ENCODE measurements around the gene GPR108.

The GPR108 gene

GRCh38 chr19:6687114-6687513 is 50.3 kb downstream of the GPR108 start:
- WGBS (ENCODE audit: insufficient coverage): 92% methylated on average over 4 of the region's 5 CpGs
- ChIA-PET CTCF (interaction anchor here (0.8 kb wide), 1 partner anchor 9 kb away, joined by 4 read pairs; no protein-coding TSS in a partner anchor), POLR2A (no interaction called here)
- DNase-seq: no peak
- Histone ChIP-seq H3K4me1 (ENCODE audit: control extremely low read depth in 1 of 4, control insufficient read depth in 4 of 4, insufficient read depth in 4 of 4, low read length in 3 of 4) (no peaks in the 10 kb centered on the region), H3K27ac (ENCODE audit: insufficient read depth in 1 of 2, low read depth in 1 of 2, low read length in 2 of 2, poor library complexity in 1 of 2, severe bottlenecking in 2 of 2) (no peak overlapping the region), H3K36me3 (ENCODE audit: control insufficient read depth in 4 of 4, insufficient read depth in 4 of 4, low read length in 3 of 4) (no peaks in the 10 kb centered on the region), H3K27me3 (replicated peaks in 2 of 5; ENCODE audit: control insufficient read depth in 4 of 5, insufficient read depth in 5 of 5, low read length in 4 of 5) (peaks cover 0 to 3% (median 0%) of the 10 kb centered on the region in 5 experiments), H3K9me3 (ENCODE audit: control extremely low read depth in 1 of 5, control insufficient read depth in 4 of 5, insufficient read depth in 2 of 5, low read depth in 1 of 5, low read length in 4 of 5) (peaks cover 0 to 6% (median 0%) of the 10 kb centered on the region in 5 experiments), H3K4me3 (ENCODE audit: control insufficient read depth in 1 of 7, extremely low read depth in 1 of 7, insufficient read depth in 4 of 7, low read depth in 2 of 7, low read length in 6 of 7) (no peak overlapping the region)

- H3K36me3 ChIP-seq (ENCODE audit: control insufficient read depth in 4 of 4, insufficient read depth in 4 of 4, low read length in 3 of 4): no peaks in the 10 kb centered on the region
- POLR2A ChIA-PET: no interaction called here
- 98% methylated on average over 3 of the region's 4 CpGs for WGBS (ENCODE audit: insufficient coverage)
- H3K27me3 ChIP-seq (replicated peaks in 2 of 5; ENCODE audit: control insufficient read depth in 4 of 5, insufficient read depth in 5 of 5, low read length in 4 of 5): peaks cover 0 to 4% (median 0%) of the 10 kb centered on the region in 5 experiments
- no peaks in the 10 kb centered on the region for H3K4me1 ChIP-seq (ENCODE audit: control extremely low read depth in 1 of 4, control insufficient read depth in 4 of 4, insufficient read depth in 4 of 4, low read length in 3 of 4)
- no peak overlapping the region for H3K4me3 ChIP-seq (ENCODE audit: control insufficient read depth in 1 of 7, extremely low read depth in 1 of 7, insufficient read depth in 4 of 7, low read depth in 2 of 7, low read length in 6 of 7)
- DNase-seq: no peak
- peaks cover 0 to 7% (median 0%) of the 10 kb centered on the region in 5 experiments for H3K9me3 ChIP-seq (ENCODE audit: control extremely low read depth in 1 of 5, control insufficient read depth in 4 of 5, insufficient read depth in 2 of 5, low read depth in 1 of 5, low read length in 4 of 5)
- CTCF ChIA-PET: interaction anchor here (0.8 to 1.0 kb wide), 2 partner anchors 8 to 9 kb away, joined by 3 to 4 read pairs; no protein-coding TSS in a partner anchor
- H3K27ac ChIP-seq (ENCODE audit: insufficient read depth in 1 of 2, low read depth in 1 of 2, low read length in 2 of 2, poor library complexity in 1 of 2, severe bottlenecking in 2 of 2): no peak overlapping the region
Observed at GRCh38 chr19:6686628-6686975, 50.8 kb downstream of the GPR108 start.

- CTCF ChIA-PET: interaction anchor here (1.0 kb wide), 1 partner anchor 9 kb away, joined by 3 read pairs; no protein-coding TSS in a partner anchor
Observed at GRCh38 chr19:6685962-6686627, 51.3 kb downstream of the GPR108 start.

GRCh38 chr19:6685482-6685881 is 51.9 kb downstream of the GPR108 start:
- H3K4me1 ChIP-seq (ENCODE audit: control extremely low read depth in 1 of 4, control insufficient read depth in 4 of 4, insufficient read depth in 4 of 4, low read length in 3 of 4): peaks cover 0 to under 1% (median 0%) of the 10 kb centered on the region in 4 experiments
- ChIA-PET CTCF (interaction anchor here (1.0 kb wide), 1 partner anchor 10 kb away, joined by 3 read pairs; no protein-coding TSS in a partner anchor), POLR2A (no interaction called here)
- no peak overlapping the region for H3K27ac ChIP-seq (ENCODE audit: insufficient read depth in 1 of 2, low read depth in 1 of 2, low read length in 2 of 2, poor library complexity in 1 of 2, severe bottlenecking in 2 of 2)
- peaks cover 0 to 4% (median 0%) of the 10 kb centered on the region in 5 experiments for H3K27me3 ChIP-seq (replicated peaks in 2 of 5; ENCODE audit: control insufficient read depth in 4 of 5, insufficient read depth in 5 of 5, low read length in 4 of 5)
- WGBS (ENCODE audit: insufficient coverage): 96% methylated on average over 4 of the region's 4 CpGs
- DNase-seq: no peak
- H3K36me3 ChIP-seq (ENCODE audit: control insufficient read depth in 4 of 4, insufficient read depth in 4 of 4, low read length in 3 of 4): no peaks in the 10 kb centered on the region
- no peak overlapping the region for H3K4me3 ChIP-seq (ENCODE audit: control insufficient read depth in 1 of 7, extremely low read depth in 1 of 7, insufficient read depth in 4 of 7, low read depth in 2 of 7, low read length in 6 of 7)
- peaks cover 0 to 9% (median 0%) of the 10 kb centered on the region in 5 experiments for H3K9me3 ChIP-seq (ENCODE audit: control extremely low read depth in 1 of 5, control insufficient read depth in 4 of 5, insufficient read depth in 2 of 5, low read depth in 1 of 5, low read length in 4 of 5)

More at GRCh38 chr19:6685962-6686627, 51.3 kb downstream of the GPR108 start:
- Histone ChIP-seq H3K36me3 (ENCODE audit: control insufficient read depth in 4 of 4, insufficient read depth in 4 of 4, low read length in 3 of 4) (no peaks in the 10 kb centered on the region), H3K27ac (ENCODE audit: insufficient read depth in 1 of 2, low read depth in 1 of 2, low read length in 2 of 2, poor library complexity in 1 of 2, severe bottlenecking in 2 of 2) (no peak overlapping the region), H3K4me3 (ENCODE audit: control insufficient read depth in 1 of 7, extremely low read depth in 1 of 7, insufficient read depth in 4 of 7, low read depth in 2 of 7, low read length in 6 of 7) (no peak overlapping the region), H3K4me1 (ENCODE audit: control extremely low read depth in 1 of 4, control insufficient read depth in 4 of 4, insufficient read depth in 4 of 4, low read length in 3 of 4) (no peaks in the 10 kb centered on the region), H3K9me3 (ENCODE audit: control extremely low read depth in 1 of 5, control insufficient read depth in 4 of 5, insufficient read depth in 2 of 5, low read depth in 1 of 5, low read length in 4 of 5) (peaks cover 0 to 7% (median 0%) of the 10 kb centered on the region in 5 experiments), H3K27me3 (replicated peaks in 2 of 5; ENCODE audit: control insufficient read depth in 4 of 5, insufficient read depth in 5 of 5, low read length in 4 of 5) (peaks cover 0 to 4% (median 0%) of the 10 kb centered on the region in 5 experiments)
- 98% methylated on average over 15 of the region's 15 CpGs for WGBS (ENCODE audit: insufficient coverage)
- POLR2A ChIA-PET: no interaction called here
- no peak for DNase-seq

- H3K36me3 ChIP-seq (ENCODE audit: control insufficient read depth in 4 of 4, insufficient read depth in 4 of 4, low read length in 3 of 4): no peaks in the 10 kb centered on the region
- DNase-seq: no peak
- H3K4me1 ChIP-seq (ENCODE audit: control extremely low read depth in 1 of 4, control insufficient read depth in 4 of 4, insufficient read depth in 4 of 4, low read length in 3 of 4): peaks cover 0 to 7% (median 0%) of the 10 kb centered on the region in 4 experiments
- peaks cover 0 to 10% (median 0%) of the 10 kb centered on the region in 5 experiments for H3K9me3 ChIP-seq (ENCODE audit: control extremely low read depth in 1 of 5, control insufficient read depth in 4 of 5, insufficient read depth in 2 of 5, low read depth in 1 of 5, low read length in 4 of 5)
- no peak overlapping the region for H3K27ac ChIP-seq (ENCODE audit: insufficient read depth in 1 of 2, low read depth in 1 of 2, low read length in 2 of 2, poor library complexity in 1 of 2, severe bottlenecking in 2 of 2)
- ChIA-PET POLR2A (no interaction called here), CTCF (no interaction called here)
- H3K27me3 ChIP-seq (replicated peaks in 2 of 5; ENCODE audit: control insufficient read depth in 4 of 5, insufficient read depth in 5 of 5, low read length in 4 of 5): peaks cover 0 to 4% (median 0%) of the 10 kb centered on the region in 5 experiments
- no peak overlapping the region for H3K4me3 ChIP-seq (ENCODE audit: control insufficient read depth in 1 of 7, extremely low read depth in 1 of 7, insufficient read depth in 4 of 7, low read depth in 2 of 7, low read length in 6 of 7)
- WGBS (ENCODE audit: insufficient coverage): 95% methylated on average over 3 of the region's 4 CpGs
Observed at GRCh38 chr19:6683971-6684370, 53.4 kb downstream of the GPR108 start.

GRCh38 chr19:6682607-6683128 is 54.7 kb downstream of the GPR108 start:
- POLR2A ChIA-PET: no interaction called here
- Histone ChIP-seq H3K4me3 (ENCODE audit: control insufficient read depth in 1 of 7, extremely low read depth in 1 of 7, insufficient read depth in 4 of 7, low read depth in 2 of 7, low read length in 6 of 7) (no peak overlapping the region), H3K27me3 (replicated peaks in 2 of 5; ENCODE audit: control insufficient read depth in 4 of 5, insufficient read depth in 5 of 5, low read length in 4 of 5) (peaks cover 0 to 4% (median 0%) of the 10 kb centered on the region in 5 experiments), H3K9me3 (ENCODE audit: control extremely low read depth in 1 of 5, control insufficient read depth in 4 of 5, insufficient read depth in 2 of 5, low read depth in 1 of 5, low read length in 4 of 5) (peaks cover 0 to 10% (median 0%) of the 10 kb centered on the region in 5 experiments), H3K27ac (ENCODE audit: insufficient read depth in 1 of 2, low read depth in 1 of 2, low read length in 2 of 2, poor library complexity in 1 of 2, severe bottlenecking in 2 of 2) (no peak overlapping the region), H3K4me1 (ENCODE audit: control extremely low read depth in 1 of 4, control insufficient read depth in 4 of 4, insufficient read depth in 4 of 4, low read length in 3 of 4) (peaks cover 0 to 7% (median 3%) of the 10 kb centered on the region in 4 experiments), H3K36me3 (ENCODE audit: control insufficient read depth in 4 of 4, insufficient read depth in 4 of 4, low read length in 3 of 4) (no peaks in the 10 kb centered on the region)
- peak in 2 of 3 donors; percentile 11 to 36 for DNase-seq
- WGBS (ENCODE audit: insufficient coverage): 72% methylated on average over 2 of the region's 3 CpGs
- CTCF ChIA-PET: interaction anchor here (1.4 kb wide), 1 partner anchor 9 kb away, joined by 4 read pairs; no protein-coding TSS in a partner anchor

- Histone ChIP-seq H3K27me3 (replicated peaks in 2 of 5; ENCODE audit: control insufficient read depth in 4 of 5, insufficient read depth in 5 of 5, low read length in 4 of 5) (peaks cover 0 to 4% (median 0%) of the 10 kb centered on the region in 5 experiments), H3K36me3 (ENCODE audit: control insufficient read depth in 4 of 4, insufficient read depth in 4 of 4, low read length in 3 of 4) (no peaks in the 10 kb centered on the region), H3K27ac (ENCODE audit: insufficient read depth in 1 of 2, low read depth in 1 of 2, low read length in 2 of 2, poor library complexity in 1 of 2, severe bottlenecking in 2 of 2) (no peak overlapping the region), H3K9me3 (ENCODE audit: control extremely low read depth in 1 of 5, control insufficient read depth in 4 of 5, insufficient read depth in 2 of 5, low read depth in 1 of 5, low read length in 4 of 5) (peaks cover 0 to 10% (median 0%) of the 10 kb centered on the region in 5 experiments), H3K4me1 (ENCODE audit: control extremely low read depth in 1 of 4, control insufficient read depth in 4 of 4, insufficient read depth in 4 of 4, low read length in 3 of 4) (peaks cover 0 to 17% (median 9%) of the 10 kb centered on the region in 4 experiments), H3K4me3 (ENCODE audit: control insufficient read depth in 1 of 7, extremely low read depth in 1 of 7, insufficient read depth in 4 of 7, low read depth in 2 of 7, low read length in 6 of 7) (no peak overlapping the region)
- POLR2A ChIA-PET: no interaction called here
- DNase-seq: no peak
- CTCF ChIA-PET: interaction anchor here (1.5 kb wide), 1 partner anchor 8 kb away, joined by 5 read pairs; no protein-coding TSS in a partner anchor
- 100% methylated on average over 1 of the region's 1 CpG for WGBS (ENCODE audit: insufficient coverage)
Observed at GRCh38 chr19:6680141-6680540, 57.2 kb downstream of the GPR108 start.
